Measurements from ENCODE around the gene SERTM2. TPM values are rescaled to one million over a fixed set of nuclear protein-coding genes. Genes with fewer than 3 reads are reported as not detected.

SERTM2 gene
- total RNA-seq, 1 donor from 2014 or later = 1.7 TPM

DNA sequence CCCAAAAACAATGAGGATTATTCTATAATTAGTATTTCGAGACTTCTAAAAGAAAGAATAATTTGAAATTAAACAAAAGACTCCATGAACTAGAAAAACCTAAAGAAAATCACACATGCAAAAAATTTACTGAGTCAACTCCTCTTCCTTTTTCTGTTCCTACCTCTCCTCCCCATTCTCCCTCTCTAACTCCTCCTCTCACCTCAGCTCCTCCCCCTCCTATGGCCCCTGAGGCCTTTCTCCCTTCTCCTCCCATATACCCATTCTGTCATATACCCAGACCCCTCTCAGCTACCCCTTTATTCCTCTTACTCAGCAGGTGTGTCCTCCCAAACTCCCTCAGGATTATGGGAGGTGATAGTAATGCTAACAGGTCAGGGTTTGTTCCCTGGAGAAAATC is 57.4 kb downstream of the SERTM2 start:
- no peaks in the 10 kb centered on the region for H3K27me3 Mint-ChIP-seq
- H3K36me3 Mint-ChIP-seq = no peaks in the 10 kb centered on the region
- no peak for DNase-seq (ENCODE audit: extremely low spot score, unreplicated experiment)
- no peak for TF ChIP-seq CTCF (conservative IDR thresholded peaks at IDR 0.05)
- H3K4me1 Mint-ChIP-seq (ENCODE audit: unreplicated experiment) = peaks cover 8% of the 10 kb centered on the region
- H3K4me3 Mint-ChIP-seq = no peak overlapping the region
- H3K9me3 Mint-ChIP-seq = no peaks in the 10 kb centered on the region
- no peak overlapping the region for H3K27ac Mint-ChIP-seq

Other genes starting within 250 kb of the SERTM2 start
- 7.8 and 31.7 TPM in 2 replicates for gene CAPN6, start 241.2 kb upstream of the SERTM2 start, total RNA-seq (ENCODE audit: low replicate concordance)
- 21.4 and 41.4 TPM in 2 replicates for gene DCX, start 99.5 kb upstream of the SERTM2 start, total RNA-seq (ENCODE audit: low replicate concordance)
- gene ALG13, start 169.5 kb downstream of the SERTM2 start, total RNA-seq (ENCODE audit: low replicate concordance) = 67.2 and 71.8 TPM in 2 replicates

All from type B pancreatic cell (in vitro differentiated cells).